H9 (cell line): ENCODE results near the gene NUPR1. TPM values are rescaled to one million over a fixed set of nuclear protein-coding genes. Genes with fewer than 3 reads are reported as not detected.
A peak's percentile ranks its signal among the peaks of the same experiment; 100 is the strongest.

ENCODE experiments used
- DNase-seq: peaks from one replicate; pipeline ENCODE4 v3.0.0-alpha.2; 2017
- H2AFZ ChIP-seq: one replicate; pipeline ENCODE4 v1.6.1; 2013; ENCODE audit warnings: mild to moderate bottlenecking, low read length, control low read depth, moderate library complexity
- H2AK5ac ChIP-seq: 2 replicates; pipeline ENCODE4 v1.6.1; 2013; ENCODE audit warnings: low read length, control low read depth, mixed read lengths; ENCODE audit not compliant: insufficient read length
- H2BK120ac ChIP-seq: one replicate; pipeline ENCODE4 v1.6.1; 2013; ENCODE audit warnings: low read depth, mild to moderate bottlenecking, low read length, control low read depth, inconsistent platforms; ENCODE audit not compliant: poor library complexity, severe bottlenecking
- H2BK12ac ChIP-seq: 2 replicates; pipeline ENCODE4 v1.6.1; 2013; ENCODE audit warnings: low read length, control low read depth, mixed read lengths, low read depth; ENCODE audit not compliant: insufficient read length
- H2BK15ac ChIP-seq: 2 replicates; pipeline ENCODE4 v1.6.1; 2013; ENCODE audit warnings: low read depth, low read length, control low read depth
- H2BK20ac ChIP-seq: one replicate; pipeline ENCODE4 v1.6.1; 2013; ENCODE audit warnings: low read depth, mild to moderate bottlenecking, low read length, control low read depth, inconsistent platforms; ENCODE audit not compliant: poor library complexity, severe bottlenecking
- H2BK5ac ChIP-seq: 2 replicates; pipeline ENCODE4 v1.6.1; 2013; ENCODE audit warnings: low read length, control low read depth, mixed read lengths; ENCODE audit not compliant: insufficient read length
- H3K14ac ChIP-seq: 2 replicates; pipeline ENCODE4 v1.6.1; 2013; ENCODE audit warnings: low read length, control low read depth; ENCODE audit not compliant: insufficient read depth
- H3K18ac ChIP-seq: 2 replicates; pipeline ENCODE4 v1.6.1; 2013; ENCODE audit warnings: low read depth, mild to moderate bottlenecking, mixed read lengths, low read length, control low read depth; ENCODE audit not compliant: insufficient read length
- H3K23ac ChIP-seq: 2 replicates; pipeline ENCODE4 v1.6.1; 2013; ENCODE audit warnings: low read length, control low read depth, mixed read lengths, low read depth; ENCODE audit not compliant: insufficient read length
- H3K23me2 ChIP-seq: 2 replicates; pipeline ENCODE4 v1.6.1; 2013; ENCODE audit warnings: low read depth, mild to moderate bottlenecking, mixed read lengths, low read length, control low read depth; ENCODE audit not compliant: insufficient read length, poor library complexity, severe bottlenecking
- H3K27ac ChIP-seq: 2 replicates; pipeline ENCODE4 v1.5.1; 2013; ENCODE audit warnings: low read length, control low read depth, mixed read lengths, low read depth; ENCODE audit not compliant: insufficient read length
- H3K27me3 ChIP-seq: 2 replicates; pipeline ENCODE4 v1.6.1; 2013; ENCODE audit warnings: low read length, control low read depth, inconsistent platforms; ENCODE audit not compliant: insufficient read depth
- H3K4ac ChIP-seq: 2 replicates; pipeline ENCODE4 v1.6.1; 2013; ENCODE audit warnings: low read depth, mild to moderate bottlenecking, control low read depth, inconsistent platforms, low read length, moderate library complexity
- H3K4me1 ChIP-seq: 2 replicates; pipeline ENCODE4 v1.6.1; 2013; ENCODE audit warnings: low read length, control low read depth, inconsistent platforms; ENCODE audit not compliant: insufficient read depth
- H3K4me2 ChIP-seq: 2 replicates; pipeline ENCODE4 v1.6.1; 2013; ENCODE audit warnings: low read length, control low read depth, mixed read lengths; ENCODE audit not compliant: insufficient read length, insufficient read depth
- H3K56ac ChIP-seq: 2 replicates; pipeline ENCODE4 v1.6.1; 2013; ENCODE audit warnings: low read depth, mild to moderate bottlenecking, mixed read lengths, low read length, control low read depth; ENCODE audit not compliant: insufficient read length
- H3K79me1 ChIP-seq: 2 replicates; pipeline ENCODE4 v1.6.1; 2013; ENCODE audit warnings: low read depth, mild to moderate bottlenecking, moderate library complexity, low read length, control low read depth, inconsistent platforms; ENCODE audit not compliant: insufficient read depth, poor library complexity, severe bottlenecking
- H3K79me2 ChIP-seq: 2 replicates; pipeline ENCODE4 v1.6.1; 2013; ENCODE audit warnings: low read length, control low read depth, inconsistent platforms; ENCODE audit not compliant: insufficient read depth
- H3K9ac ChIP-seq: 2 replicates; pipeline ENCODE4 v1.6.1; 2013; ENCODE audit warnings: low read length, control low read depth, mixed read lengths; ENCODE audit not compliant: insufficient read length; ENCODE audit errors: extremely low read depth
- H3K9me3 ChIP-seq: one replicate; pipeline ENCODE4 v1.6.1; 2013; ENCODE audit warnings: low read depth, low read length, inconsistent platforms; ENCODE audit not compliant: control insufficient read depth
- H3T11ph ChIP-seq: one replicate; pipeline ENCODE4 v1.6.1; 2013; ENCODE audit warnings: mild to moderate bottlenecking, low read length, control low read depth, inconsistent platforms
- H4K20me1 ChIP-seq: one replicate; pipeline ENCODE4 v1.6.1; 2013; ENCODE audit not compliant: control insufficient read depth, insufficient read length, insufficient read depth
- H4K5ac ChIP-seq: 2 replicates; pipeline ENCODE4 v1.6.1; 2013; ENCODE audit warnings: low read depth, mild to moderate bottlenecking, mixed read lengths, low read length, control low read depth; ENCODE audit not compliant: insufficient read length
- H4K8ac ChIP-seq: replicated peaks from 2 replicates; pipeline ENCODE4 v1.6.1; 2013; ENCODE audit warnings: low read length, control low read depth, mixed read lengths, low read depth; ENCODE audit not compliant: insufficient read length
- H4K91ac ChIP-seq: 2 replicates; pipeline ENCODE4 v1.6.1; 2013; ENCODE audit warnings: low read depth, mild to moderate bottlenecking, moderate library complexity, mixed read lengths, low read length, control low read depth; ENCODE audit not compliant: insufficient read length
- H3K27ac Mint-ChIP-seq, 3 experiments: 2 replicates in 2 of 3; 3 replicates in 1 of 3; pipeline ENCODE4 v1.8.0; 2020 to 2021; ENCODE audit warnings: mixed read lengths in 3 of 3, mild to moderate bottlenecking in 1 of 3, moderate library complexity in 1 of 3
- H3K27me3 Mint-ChIP-seq: 2 replicates; pipeline ENCODE4 v1.8.0; 2021; ENCODE audit warnings: low read depth, mild to moderate bottlenecking, moderate library complexity, mixed read lengths
- H3K36me3 Mint-ChIP-seq, 3 experiments: 2 replicates in 2 of 3; 3 replicates in 1 of 3; pipeline ENCODE4 v1.8.0; 2020 to 2021; ENCODE audit warnings: low read depth in 3 of 3, mixed read lengths in 3 of 3; ENCODE audit not compliant: insufficient read depth in 1 of 3
- H3K4me1 Mint-ChIP-seq, 2 experiments: 2 replicates each; pipeline ENCODE4 v1.8.0; 2020; ENCODE audit warnings: mixed read lengths in 2 of 2
- H3K4me3 Mint-ChIP-seq, 2 experiments: 2 replicates in 1 of 2; 3 replicates in 1 of 2; pipeline ENCODE4 v1.8.0; 2020 to 2021; ENCODE audit warnings: mild to moderate bottlenecking in 2 of 2, mixed read lengths in 2 of 2, moderate library complexity in 1 of 2
- H3K9me3 Mint-ChIP-seq, 2 experiments: 2 replicates in 1 of 2; 3 replicates in 1 of 2; pipeline ENCODE4 v1.8.0; 2020; ENCODE audit warnings: mild to moderate bottlenecking in 2 of 2, mixed read lengths in 2 of 2, moderate library complexity in 1 of 2
- CTCF ChIP-seq: fragments of 200-600 bp; sonication (generic); conservative IDR thresholded peaks from 3 replicates; pipeline ENCODE4 v1.8.0; 2021; ENCODE audit warnings: antibody characterized with exemption, mild to moderate bottlenecking
- WGBS: extraction: QIAGEN DNeasy Blood & Tissue Kit; methylation state at CpG from one replicate; pipeline ENCODE4 v1.1.7; 2013; ENCODE audit warnings: missing lambda C conversion rate, low lambda C conversion rate, mixed read lengths; ENCODE audit not compliant: insufficient read length; ENCODE audit errors: extremely low coverage; 5-methylcytosine and 5-hydroxymethylcytosine counted together
- total RNA-seq: library from RNA; stranded (reverse); gene quantifications from 2 replicates; pipeline ENCODE4 v1.2.1, GENCODE V29; 2021

The NUPR1 gene
- total RNA-seq, 1 experiment from 2014 or later, result 0.35 TPM

GRCh38 chr16:28587386-28587785 lies 48.6 kb upstream of the NUPR1 start:
- DNase-seq, result no peak
- Histone ChIP-seq H3K27ac (no peak overlapping the region), H3K18ac (no peak overlapping the region), H2AK5ac (no peak overlapping the region), H3K9ac (peak overlapping the region; percentile 28), H2BK15ac (no peak overlapping the region), H2BK20ac (no peak overlapping the region), H3K14ac (no peak overlapping the region), H2BK120ac (no peak overlapping the region), H3K9me3 (no peaks in the 10 kb centered on the region), H4K20me1 (no peaks in the 10 kb centered on the region), H2BK12ac (no peak overlapping the region), H2AFZ (no peak overlapping the region), H3K79me2 (no peaks in the 10 kb centered on the region), H3K4me2 (no peak overlapping the region), H3K23ac (no peak overlapping the region), H3K4me1 (no peaks in the 10 kb centered on the region), H3K4ac (no peak overlapping the region), H3T11ph (no peak overlapping the region), H4K8ac (no peak overlapping the region), H4K5ac (no peak overlapping the region), H3K79me1 (no peaks in the 10 kb centered on the region), H2BK5ac (no peak overlapping the region), H3K56ac (no peak overlapping the region), H4K91ac (no peak overlapping the region), H3K23me2 (no peaks in the 10 kb centered on the region), H3K27me3 (no peaks in the 10 kb centered on the region)
- Mint-ChIP-seq H3K36me3 (peaks cover 20 to 61% (median 43%) of the 10 kb centered on the region in 3 experiments), H3K27me3 (no peaks in the 10 kb centered on the region), H3K4me3 (no peak overlapping the region), H3K27ac (peak overlapping the region in 1 of 3 experiments; percentile 32; a peak in 1 of 7 replicates), H3K9me3 (no peaks in the 10 kb centered on the region), H3K4me1 (no peaks in the 10 kb centered on the region)
- no peak for TF ChIP-seq CTCF
- WGBS, result no CpG with 5 or more reads among the region's 8 CpGs
